H9 (cell line): ENCODE data around the gene CORIN. TPM values are rescaled to one million over a fixed set of nuclear protein-coding genes. Genes with fewer than 3 reads are reported as not detected.

ENCODE experiments used
- DNase-seq: peaks from one replicate; pipeline ENCODE4 v3.0.0-alpha.2; 2017
- H2AFZ ChIP-seq: one replicate; pipeline ENCODE4 v1.6.1; 2013; ENCODE audit warnings: mild to moderate bottlenecking, low read length, control low read depth, moderate library complexity
- H2AK5ac ChIP-seq: 2 replicates; pipeline ENCODE4 v1.6.1; 2013; ENCODE audit warnings: low read length, control low read depth, mixed read lengths; ENCODE audit not compliant: insufficient read length
- H2BK120ac ChIP-seq: one replicate; pipeline ENCODE4 v1.6.1; 2013; ENCODE audit warnings: low read depth, mild to moderate bottlenecking, low read length, control low read depth, inconsistent platforms; ENCODE audit not compliant: poor library complexity, severe bottlenecking
- H2BK12ac ChIP-seq: 2 replicates; pipeline ENCODE4 v1.6.1; 2013; ENCODE audit warnings: low read length, control low read depth, mixed read lengths, low read depth; ENCODE audit not compliant: insufficient read length
- H2BK15ac ChIP-seq: 2 replicates; pipeline ENCODE4 v1.6.1; 2013; ENCODE audit warnings: low read depth, low read length, control low read depth
- H2BK20ac ChIP-seq: one replicate; pipeline ENCODE4 v1.6.1; 2013; ENCODE audit warnings: low read depth, mild to moderate bottlenecking, low read length, control low read depth, inconsistent platforms; ENCODE audit not compliant: poor library complexity, severe bottlenecking
- H2BK5ac ChIP-seq: 2 replicates; pipeline ENCODE4 v1.6.1; 2013; ENCODE audit warnings: low read length, control low read depth, mixed read lengths; ENCODE audit not compliant: insufficient read length
- H3K14ac ChIP-seq: 2 replicates; pipeline ENCODE4 v1.6.1; 2013; ENCODE audit warnings: low read length, control low read depth; ENCODE audit not compliant: insufficient read depth
- H3K18ac ChIP-seq: 2 replicates; pipeline ENCODE4 v1.6.1; 2013; ENCODE audit warnings: low read depth, mild to moderate bottlenecking, mixed read lengths, low read length, control low read depth; ENCODE audit not compliant: insufficient read length
- H3K23ac ChIP-seq: 2 replicates; pipeline ENCODE4 v1.6.1; 2013; ENCODE audit warnings: low read length, control low read depth, mixed read lengths, low read depth; ENCODE audit not compliant: insufficient read length
- H3K23me2 ChIP-seq: 2 replicates; pipeline ENCODE4 v1.6.1; 2013; ENCODE audit warnings: low read depth, mild to moderate bottlenecking, mixed read lengths, low read length, control low read depth; ENCODE audit not compliant: insufficient read length, poor library complexity, severe bottlenecking
- H3K27ac ChIP-seq: 2 replicates; pipeline ENCODE4 v1.5.1; 2013; ENCODE audit warnings: low read length, control low read depth, mixed read lengths, low read depth; ENCODE audit not compliant: insufficient read length
- H3K27me3 ChIP-seq: 2 replicates; pipeline ENCODE4 v1.6.1; 2013; ENCODE audit warnings: low read length, control low read depth, inconsistent platforms; ENCODE audit not compliant: insufficient read depth
- H3K4ac ChIP-seq: 2 replicates; pipeline ENCODE4 v1.6.1; 2013; ENCODE audit warnings: low read depth, mild to moderate bottlenecking, control low read depth, inconsistent platforms, low read length, moderate library complexity
- H3K4me1 ChIP-seq: 2 replicates; pipeline ENCODE4 v1.6.1; 2013; ENCODE audit warnings: low read length, control low read depth, inconsistent platforms; ENCODE audit not compliant: insufficient read depth
- H3K4me2 ChIP-seq: 2 replicates; pipeline ENCODE4 v1.6.1; 2013; ENCODE audit warnings: low read length, control low read depth, mixed read lengths; ENCODE audit not compliant: insufficient read length, insufficient read depth
- H3K56ac ChIP-seq: 2 replicates; pipeline ENCODE4 v1.6.1; 2013; ENCODE audit warnings: low read depth, mild to moderate bottlenecking, mixed read lengths, low read length, control low read depth; ENCODE audit not compliant: insufficient read length
- H3K79me1 ChIP-seq: 2 replicates; pipeline ENCODE4 v1.6.1; 2013; ENCODE audit warnings: low read depth, mild to moderate bottlenecking, moderate library complexity, low read length, control low read depth, inconsistent platforms; ENCODE audit not compliant: insufficient read depth, poor library complexity, severe bottlenecking
- H3K79me2 ChIP-seq: 2 replicates; pipeline ENCODE4 v1.6.1; 2013; ENCODE audit warnings: low read length, control low read depth, inconsistent platforms; ENCODE audit not compliant: insufficient read depth
- H3K9ac ChIP-seq: 2 replicates; pipeline ENCODE4 v1.6.1; 2013; ENCODE audit warnings: low read length, control low read depth, mixed read lengths; ENCODE audit not compliant: insufficient read length; ENCODE audit errors: extremely low read depth
- H3K9me3 ChIP-seq: one replicate; pipeline ENCODE4 v1.6.1; 2013; ENCODE audit warnings: low read depth, low read length, inconsistent platforms; ENCODE audit not compliant: control insufficient read depth
- H3T11ph ChIP-seq: one replicate; pipeline ENCODE4 v1.6.1; 2013; ENCODE audit warnings: mild to moderate bottlenecking, low read length, control low read depth, inconsistent platforms
- H4K20me1 ChIP-seq: one replicate; pipeline ENCODE4 v1.6.1; 2013; ENCODE audit not compliant: control insufficient read depth, insufficient read length, insufficient read depth
- H4K5ac ChIP-seq: 2 replicates; pipeline ENCODE4 v1.6.1; 2013; ENCODE audit warnings: low read depth, mild to moderate bottlenecking, mixed read lengths, low read length, control low read depth; ENCODE audit not compliant: insufficient read length
- H4K8ac ChIP-seq: replicated peaks from 2 replicates; pipeline ENCODE4 v1.6.1; 2013; ENCODE audit warnings: low read length, control low read depth, mixed read lengths, low read depth; ENCODE audit not compliant: insufficient read length
- H4K91ac ChIP-seq: 2 replicates; pipeline ENCODE4 v1.6.1; 2013; ENCODE audit warnings: low read depth, mild to moderate bottlenecking, moderate library complexity, mixed read lengths, low read length, control low read depth; ENCODE audit not compliant: insufficient read length
- H3K27ac Mint-ChIP-seq, 3 experiments: 2 replicates in 2 of 3; 3 replicates in 1 of 3; pipeline ENCODE4 v1.8.0; 2020 to 2021; ENCODE audit warnings: mixed read lengths in 3 of 3, mild to moderate bottlenecking in 1 of 3, moderate library complexity in 1 of 3
- H3K27me3 Mint-ChIP-seq: 2 replicates; pipeline ENCODE4 v1.8.0; 2021; ENCODE audit warnings: low read depth, mild to moderate bottlenecking, moderate library complexity, mixed read lengths
- H3K36me3 Mint-ChIP-seq, 3 experiments: 2 replicates in 2 of 3; 3 replicates in 1 of 3; pipeline ENCODE4 v1.8.0; 2020 to 2021; ENCODE audit warnings: low read depth in 3 of 3, mixed read lengths in 3 of 3; ENCODE audit not compliant: insufficient read depth in 1 of 3
- H3K4me1 Mint-ChIP-seq, 2 experiments: 2 replicates each; pipeline ENCODE4 v1.8.0; 2020; ENCODE audit warnings: mixed read lengths in 2 of 2
- H3K4me3 Mint-ChIP-seq, 2 experiments: 2 replicates in 1 of 2; 3 replicates in 1 of 2; pipeline ENCODE4 v1.8.0; 2020 to 2021; ENCODE audit warnings: mild to moderate bottlenecking in 2 of 2, mixed read lengths in 2 of 2, moderate library complexity in 1 of 2
- H3K9me3 Mint-ChIP-seq, 2 experiments: 2 replicates in 1 of 2; 3 replicates in 1 of 2; pipeline ENCODE4 v1.8.0; 2020; ENCODE audit warnings: mild to moderate bottlenecking in 2 of 2, mixed read lengths in 2 of 2, moderate library complexity in 1 of 2
- CTCF ChIP-seq: fragments of 200-600 bp; sonication (generic); conservative IDR thresholded peaks from 3 replicates; pipeline ENCODE4 v1.8.0; 2021; ENCODE audit warnings: antibody characterized with exemption, mild to moderate bottlenecking
- WGBS: extraction: QIAGEN DNeasy Blood & Tissue Kit; methylation state at CpG from one replicate; pipeline ENCODE4 v1.1.7; 2013; ENCODE audit warnings: missing lambda C conversion rate, low lambda C conversion rate, mixed read lengths; ENCODE audit not compliant: insufficient read length; ENCODE audit errors: extremely low coverage; 5-methylcytosine and 5-hydroxymethylcytosine counted together
- total RNA-seq: library from RNA; stranded (reverse); gene quantifications from 2 replicates; pipeline ENCODE4 v1.2.1, GENCODE V29; 2021

The CORIN gene
- total RNA-seq, 1 experiment from 2014 or later: 0.39 TPM

GRCh38 chr4:47860305-47860704, 22.4 kb upstream of the CORIN start:
- no peak overlapping the region for H2BK12ac ChIP-seq
- H2BK20ac ChIP-seq: no peak overlapping the region
- no peak overlapping the region for H2AFZ ChIP-seq
- H3K9me3 ChIP-seq: no peaks in the 10 kb centered on the region
- H4K91ac ChIP-seq: no peak overlapping the region
- H2BK5ac ChIP-seq: no peak overlapping the region
- no peak overlapping the region for H3K14ac ChIP-seq
- H3K79me2 ChIP-seq: no peaks in the 10 kb centered on the region
- H3K4ac ChIP-seq: no peak overlapping the region
- H3K18ac ChIP-seq: no peak overlapping the region
- H3K9ac ChIP-seq: no peak overlapping the region
- H3K27ac ChIP-seq: no peak overlapping the region
- no peak overlapping the region for H3T11ph ChIP-seq
- H2BK15ac ChIP-seq: no peak overlapping the region
- Mint-ChIP-seq H3K36me3 (peaks cover 4 to 22% (median 17%) of the 10 kb centered on the region in 3 experiments; a peak in 5 of 7 replicates), H3K4me3 (no peak overlapping the region), H3K27ac (no peak overlapping the region), H3K27me3 (no peaks in the 10 kb centered on the region), H3K9me3 (no peaks in the 10 kb centered on the region), H3K4me1 (peaks cover 0 to 4% of the 10 kb centered on the region in 2 experiments; a peak in 3 of 4 replicates)
- H3K79me1 ChIP-seq: no peaks in the 10 kb centered on the region
- WGBS: no CpG with 5 or more reads among the region's 1 CpG
- no peak overlapping the region for H2AK5ac ChIP-seq
- H3K23me2 ChIP-seq: no peaks in the 10 kb centered on the region
- H4K8ac ChIP-seq: no peak overlapping the region
- H2BK120ac ChIP-seq: no peak overlapping the region
- DNase-seq: no peak
- H4K20me1 ChIP-seq: no peaks in the 10 kb centered on the region
- no peak for TF ChIP-seq CTCF
- no peak overlapping the region for H4K5ac ChIP-seq
- H3K56ac ChIP-seq: no peak overlapping the region
- H3K23ac ChIP-seq: no peak overlapping the region
- no peaks in the 10 kb centered on the region for H3K4me1 ChIP-seq
- no peaks in the 10 kb centered on the region for H3K27me3 ChIP-seq
- H3K4me2 ChIP-seq: no peak overlapping the region
